GM21381 (cell line): ENCODE measurements around the gene CCL18.
"Not testable (repeated sequence)": the region's sequence is repeated elsewhere in the genome, so short reads cannot be mapped to it uniquely, and the experiment has no call there.

Experiments
- ATAC-seq: cut with Tn5 transposase; IDR thresholded peaks from one replicate; pipeline ENCODE4 v1.9.1; 2021; ENCODE audit warnings: mild to moderate bottlenecking, moderate library complexity; ENCODE audit not compliant: unreplicated experiment

Gene CCL18

GRCh38 chr17:36070427-36070826, 6.4 kb downstream of the CCL18 start:
- no peak for ATAC-seq

DNA sequence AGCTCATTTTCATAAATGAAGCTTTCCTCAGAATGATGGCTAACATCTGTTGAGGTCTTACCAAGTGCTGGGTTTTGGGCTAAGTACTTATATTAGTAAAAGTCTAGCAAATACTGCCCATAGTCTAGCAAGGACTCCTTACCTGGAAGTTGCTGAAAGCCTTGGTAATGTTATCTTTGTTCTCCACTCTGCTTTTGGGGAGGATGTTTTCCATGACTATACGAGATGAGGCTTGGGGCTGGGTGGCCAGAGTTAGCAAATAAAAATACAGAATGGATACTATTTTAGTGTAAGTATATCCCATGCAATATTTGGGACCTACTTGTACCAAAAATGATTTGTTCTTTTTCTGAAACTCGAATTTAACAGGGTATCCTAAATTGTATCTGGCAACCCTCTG, 7.7 kb downstream of the CCL18 start:
- no peak for ATAC-seq

- ATAC-seq = no peak
These were observed 8.5 kb downstream of the CCL18 start for GRCh38 chr17:36072431-36073121.

- no peak for ATAC-seq
These were observed 10.3 kb downstream of the CCL18 start for GRCh38 chr17:36074365-36074764.

DNA sequence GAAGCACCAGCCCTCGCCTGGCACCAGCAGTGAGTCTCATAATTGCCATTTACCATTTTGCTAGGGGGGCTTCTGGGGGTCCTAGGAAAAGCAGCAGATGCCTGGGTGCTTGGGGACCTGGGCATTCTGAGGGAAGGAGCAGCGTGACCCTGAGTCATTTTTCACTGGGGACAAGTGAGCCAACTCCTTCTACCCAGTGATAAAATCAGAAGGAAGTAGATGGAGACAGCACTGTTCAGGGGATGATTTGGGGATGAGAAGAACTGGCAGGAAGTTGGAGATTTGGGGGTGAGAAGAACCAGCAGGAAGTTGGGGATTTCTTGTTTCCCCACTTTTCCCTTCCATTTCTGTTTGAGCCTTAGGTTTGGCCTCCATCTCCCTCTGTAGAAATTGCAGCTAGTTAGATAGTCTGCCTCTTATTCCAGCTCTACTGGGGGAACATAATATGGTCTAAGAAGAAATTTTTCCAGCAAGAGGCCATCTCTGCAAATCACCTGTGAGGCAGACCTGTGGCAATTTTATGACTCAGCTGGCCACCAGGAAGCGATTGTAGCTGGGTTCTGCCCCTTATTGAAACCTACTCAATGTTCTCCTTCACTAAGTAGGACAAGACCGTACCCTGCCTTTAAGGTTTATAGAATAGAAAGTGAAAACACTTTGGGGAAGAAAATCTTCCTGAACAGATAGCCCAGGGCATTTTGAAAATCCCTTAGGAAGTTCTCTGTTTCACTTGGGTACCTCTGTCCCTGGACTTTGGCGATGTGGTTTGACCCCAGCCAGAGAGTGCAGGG, 17.8 kb downstream of the CCL18 start:
- ATAC-seq = peak; percentile 25

GRCh38 chr17:36082482-36083120, 18.5 kb downstream of the CCL18 start:
- peak; percentile 63 for ATAC-seq

DNA sequence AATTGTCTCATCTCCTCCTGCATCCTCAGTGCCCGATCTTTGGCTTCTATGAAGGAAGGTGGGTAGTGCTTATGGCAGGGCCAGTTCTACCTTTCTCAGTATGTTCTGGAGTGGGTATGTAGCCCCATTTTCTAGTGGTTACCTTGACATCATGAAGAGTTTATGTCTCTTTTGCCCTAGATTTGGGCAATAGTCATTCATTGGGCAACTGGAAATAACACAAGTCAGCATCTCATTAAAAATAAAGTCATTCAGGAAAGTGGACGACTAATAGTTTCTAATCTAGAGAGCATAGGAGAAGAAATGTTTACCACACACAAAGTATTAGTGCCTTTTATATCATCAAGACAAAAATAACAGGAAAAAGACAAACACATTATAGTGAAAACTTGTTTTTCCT, 19.6 kb downstream of the CCL18 start:
- ATAC-seq = not testable (repeated sequence)

GRCh38 chr17:36085765-36086164, 21.7 kb downstream of the CCL18 start:
- no peak for ATAC-seq

- no peak for ATAC-seq
These were observed 22.7 kb downstream of the CCL18 start for GRCh38 chr17:36086791-36087190.

DNA sequence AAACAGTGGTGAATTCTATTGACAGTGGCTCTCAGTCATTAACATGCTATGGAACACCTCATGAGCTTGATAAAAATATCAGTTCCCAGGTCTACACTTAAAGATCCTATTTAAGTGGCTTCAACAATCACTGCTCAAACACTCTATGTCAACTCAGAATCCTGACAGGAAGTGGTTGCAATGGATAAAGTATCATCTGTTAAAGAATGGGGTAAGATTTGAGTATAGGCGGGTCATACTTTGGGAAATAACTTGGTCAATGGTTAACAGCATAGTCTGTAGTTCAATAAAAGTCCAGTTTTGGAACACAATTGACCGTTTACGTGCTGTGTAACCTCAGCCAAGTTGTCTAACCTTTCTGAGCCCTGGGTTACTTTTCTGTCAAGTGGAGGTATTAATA, 23.4 kb downstream of the CCL18 start:
- not testable (repeated sequence) for ATAC-seq

DNA sequence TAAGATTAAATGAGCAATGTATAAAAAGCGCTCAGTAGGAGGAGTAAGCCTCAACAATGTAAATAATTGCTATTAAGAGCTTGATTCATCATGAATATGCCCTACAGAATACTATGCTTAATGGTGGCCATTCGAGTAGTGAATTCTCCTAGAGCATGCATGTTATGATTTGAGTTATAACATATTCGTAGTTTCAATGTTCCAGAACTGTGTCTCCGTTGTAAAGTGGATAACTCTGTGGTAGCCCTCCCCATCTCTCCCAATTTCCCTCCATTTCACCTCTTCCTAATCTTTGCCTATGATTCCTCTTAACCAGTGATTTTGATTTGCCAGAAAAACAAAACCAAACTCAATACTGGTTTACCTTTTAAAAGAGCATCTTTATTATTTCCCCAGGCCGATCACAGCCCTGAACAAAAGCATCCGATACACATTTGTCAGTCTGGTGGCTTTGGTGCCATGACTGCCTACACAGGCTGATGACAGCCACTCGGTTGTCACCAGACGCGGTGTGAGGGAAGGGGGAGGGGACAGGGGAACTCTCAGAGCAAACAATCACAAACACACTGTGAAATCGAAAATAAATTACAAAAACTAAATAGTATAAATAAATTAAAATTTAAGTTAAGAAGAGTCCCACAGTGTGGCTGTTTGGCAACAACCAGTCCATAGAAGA, 24.0 kb downstream of the CCL18 start:
- ATAC-seq = not testable (repeated sequence)

DNA sequence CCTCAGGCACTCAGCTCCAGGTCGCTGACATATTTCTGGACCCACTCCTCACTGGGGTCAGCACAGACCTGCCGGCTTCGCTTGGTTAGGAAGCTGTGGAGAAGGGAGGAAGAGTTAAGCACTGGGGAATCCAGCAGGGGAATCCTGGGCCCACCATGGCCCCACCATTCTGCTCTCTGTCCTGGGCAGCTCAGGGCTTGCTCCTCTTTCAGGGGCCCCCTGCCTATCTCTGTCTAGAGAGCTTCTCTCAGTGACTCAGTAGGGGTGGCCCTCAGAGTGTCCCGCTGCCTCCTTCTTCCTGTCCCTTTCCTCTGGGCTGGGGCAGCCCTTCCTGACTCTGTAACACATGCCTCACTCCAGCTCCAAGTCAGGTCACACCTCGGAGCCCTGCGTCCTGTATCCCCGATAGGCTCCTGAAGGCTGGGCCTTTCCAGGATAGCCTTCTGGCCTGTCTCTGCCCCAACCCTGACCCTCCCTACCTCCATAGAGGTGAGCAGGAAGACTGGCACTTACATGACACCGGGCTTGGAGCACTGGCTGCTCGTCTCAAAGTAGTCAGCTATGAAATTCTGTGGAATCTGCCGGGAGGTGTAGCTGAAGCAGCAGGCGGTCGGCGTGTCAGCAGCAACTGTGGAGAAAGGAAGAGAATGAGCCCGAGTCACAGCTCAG, 24.7 kb downstream of the CCL18 start:
- no peak for ATAC-seq

DNA sequence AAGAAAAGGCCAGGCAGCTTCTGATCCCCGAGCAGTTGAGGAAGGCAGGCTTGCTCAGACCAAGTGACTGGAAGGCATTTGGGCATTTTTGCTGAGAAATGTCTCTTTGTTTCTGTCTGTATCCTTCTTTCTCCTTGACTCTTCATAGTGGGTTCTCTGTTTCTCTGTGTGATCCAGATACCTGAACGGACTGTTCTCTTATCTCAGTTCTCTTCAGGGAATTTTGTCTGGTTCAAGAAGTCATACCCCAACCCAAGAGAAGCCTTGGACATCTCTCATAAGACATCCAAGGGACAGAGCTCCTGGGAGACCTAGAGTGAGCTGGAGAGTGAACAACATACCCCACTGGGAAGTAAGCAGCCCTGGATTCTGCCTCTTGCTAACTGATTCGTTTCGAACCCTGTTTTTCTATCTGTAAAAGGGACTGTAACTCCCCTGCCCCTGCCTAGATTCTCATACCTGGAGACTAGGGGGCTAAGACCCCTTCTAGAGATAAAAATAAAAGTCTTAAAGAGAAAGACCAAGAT, 25.3 kb downstream of the CCL18 start:
- no peak for ATAC-seq

GRCh38 chr17:36089888-36090836, 26.1 kb downstream of the CCL18 start, which contains the start of gene CCL3:
Gene CCL3 (minus strand): TSS chr17:36090143. CDS start chr17:36090058, 85 bp downstream.
- peak; percentile 60 for ATAC-seq

GRCh38 chr17:36092230-36092629, 28.2 kb downstream of the CCL18 start:
- peak; percentile 26 for ATAC-seq

GRCh38 chr17:36092715-36093114, 28.6 kb downstream of the CCL18 start:
- ATAC-seq = not testable (repeated sequence)

- no peak for ATAC-seq
These were observed 30.2 kb downstream of the CCL18 start for GRCh38 chr17:36094232-36094631.

DNA sequence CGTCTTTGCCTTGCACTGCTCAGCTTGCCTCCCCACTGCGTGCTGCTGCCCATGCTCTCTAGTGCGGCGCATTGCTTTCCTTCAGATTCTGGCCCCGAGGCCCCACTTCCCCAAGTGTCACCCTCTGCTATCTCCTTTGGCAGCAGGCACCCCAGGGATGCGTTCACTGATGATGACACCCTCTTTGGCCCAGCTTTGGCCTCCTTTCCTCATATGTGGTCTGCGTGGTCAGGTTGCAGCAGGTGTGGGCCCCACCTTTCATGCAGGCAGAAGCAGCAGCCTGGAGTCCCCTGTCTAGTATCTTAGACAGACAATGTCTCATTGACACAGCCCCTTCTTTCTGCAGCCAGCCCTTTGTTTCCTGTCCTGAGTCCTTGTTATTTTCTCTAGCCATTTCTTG, 30.7 kb downstream of the CCL18 start:
- ATAC-seq = no peak

GRCh38 chr17:36095992-36096391, 31.9 kb downstream of the CCL18 start:
- ATAC-seq = no peak
